Right atrium auricular region (tissue), 2 donors: Measurements from ENCODE around the gene SLC25A21. TPM values are rescaled to one million over a fixed set of nuclear protein-coding genes. Genes with fewer than 3 reads are reported as not detected.

ENCODE experiments used
- DNase-seq: peaks from one replicate; pipeline ENCODE4 v3.0.0-alpha.2; 2019; ENCODE audit warnings: low spot score
- H3K27ac ChIP-seq, 2 donors: fragments of 200-600 bp; sonication (generic); 1 replicate in 1 of 2; 2 replicates in 1 of 2; pipeline ENCODE4 v1.5.1; 2016 to 2019
- H3K27me3 ChIP-seq, 2 donors: fragments of 200-600 bp; sonication (generic); one replicate each; pipeline versions ENCODE4 v1.5.1 to v1.6.0; 2017 to 2019
- H3K36me3 ChIP-seq: fragments of 200-600 bp; sonication (generic); one replicate; pipeline ENCODE4 v1.5.1; 2016
- H3K4me1 ChIP-seq, 2 donors: fragments of 200-600 bp; sonication (generic); one replicate each; pipeline versions ENCODE4 v1.5.1 to v1.6.0; 2017 to 2019
- H3K4me3 ChIP-seq, 2 donors: fragments of 200-600 bp; sonication (generic); 1 replicate in 1 of 2; 2 replicates in 1 of 2; pipeline ENCODE4 v1.5.1; 2017 to 2019; ENCODE audit warnings: mild to moderate bottlenecking in 1 of 2, moderate library complexity in 1 of 2
- H3K9me3 ChIP-seq, 2 donors: fragments of 200-600 bp; sonication (generic); one replicate each; pipeline ENCODE4 v1.5.1; 2019
- total RNA-seq, 2 donors: library from RNA; depleted of rRNA; stranded (reverse); fragments of >200 nt; gene quantifications; one replicate each; pipeline ENCODE4 v1.1.0, GENCODE V29; 2016
- TF ChIP-seq, protein P1 (sequence below), 2 donors: fragments of 200-600 bp; sonication (generic); IDR thresholded peaks; one replicate each; pipeline ENCODE4 v1.5.1; 2019; ENCODE audit warnings: antibody characterized with exemption in 2 of 2

Gene SLC25A21
- total RNA-seq, 2 donors from 2014 or later = 0.55 to 0.93 TPM

DNA sequence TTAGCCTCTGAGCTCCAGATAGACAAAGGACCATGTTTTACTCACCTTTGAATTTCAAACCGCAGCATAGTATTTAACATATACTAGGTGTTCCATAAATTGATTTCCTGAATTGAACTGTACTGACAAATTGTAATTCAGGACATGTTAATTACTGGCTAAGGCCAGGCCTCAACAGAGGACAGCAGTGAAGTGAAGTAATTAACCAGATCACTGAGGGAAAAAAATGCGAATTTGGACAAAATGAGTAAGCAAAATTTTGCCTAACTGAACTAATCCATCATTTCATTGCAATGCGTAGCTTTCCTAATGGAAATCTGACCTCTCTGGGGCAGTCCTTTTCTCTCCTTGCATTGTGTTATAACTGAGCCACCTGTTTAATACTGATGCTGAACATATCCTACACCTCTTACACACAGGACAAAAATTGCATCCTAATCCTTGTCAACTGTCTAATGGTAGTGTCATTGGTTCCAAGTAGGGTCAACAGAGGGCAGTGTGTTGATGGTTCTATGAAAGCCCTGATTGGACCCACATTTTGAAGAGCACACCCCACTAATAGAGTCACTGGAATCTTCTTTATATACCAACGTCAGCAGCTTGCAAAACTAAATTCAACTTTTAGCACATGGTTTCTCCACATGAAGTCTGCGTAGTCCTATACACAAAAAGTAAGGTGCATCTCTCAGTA, 148.4 kb downstream of the SLC25A21 start:
- no peaks in the 10 kb centered on the region for H3K36me3 ChIP-seq
- H3K4me1 ChIP-seq = peaks cover 0 to 5% of the 10 kb centered on the region in 2 donors
- TF ChIP-seq, protein P1, sequence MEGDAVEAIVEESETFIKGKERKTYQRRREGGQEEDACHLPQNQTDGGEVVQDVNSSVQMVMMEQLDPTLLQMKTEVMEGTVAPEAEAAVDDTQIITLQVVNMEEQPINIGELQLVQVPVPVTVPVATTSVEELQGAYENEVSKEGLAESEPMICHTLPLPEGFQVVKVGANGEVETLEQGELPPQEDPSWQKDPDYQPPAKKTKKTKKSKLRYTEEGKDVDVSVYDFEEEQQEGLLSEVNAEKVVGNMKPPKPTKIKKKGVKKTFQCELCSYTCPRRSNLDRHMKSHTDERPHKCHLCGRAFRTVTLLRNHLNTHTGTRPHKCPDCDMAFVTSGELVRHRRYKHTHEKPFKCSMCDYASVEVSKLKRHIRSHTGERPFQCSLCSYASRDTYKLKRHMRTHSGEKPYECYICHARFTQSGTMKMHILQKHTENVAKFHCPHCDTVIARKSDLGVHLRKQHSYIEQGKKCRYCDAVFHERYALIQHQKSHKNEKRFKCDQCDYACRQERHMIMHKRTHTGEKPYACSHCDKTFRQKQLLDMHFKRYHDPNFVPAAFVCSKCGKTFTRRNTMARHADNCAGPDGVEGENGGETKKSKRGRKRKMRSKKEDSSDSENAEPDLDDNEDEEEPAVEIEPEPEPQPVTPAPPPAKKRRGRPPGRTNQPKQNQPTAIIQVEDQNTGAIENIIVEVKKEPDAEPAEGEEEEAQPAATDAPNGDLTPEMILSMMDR (IDR thresholded peaks at IDR 0.05) = no peak
- no peaks in the 10 kb centered on the region for H3K27me3 ChIP-seq
- H3K9me3 ChIP-seq = no peaks in the 10 kb centered on the region
- H3K4me3 ChIP-seq = no peak overlapping the region
- no peak for DNase-seq
- H3K27ac ChIP-seq = no peak overlapping the region

GRCh38 chr14:37021390-37021789, 151.0 kb downstream of the SLC25A21 start:
- Histone ChIP-seq H3K4me3 (no peak overlapping the region), H3K36me3 (no peaks in the 10 kb centered on the region), H3K27ac (no peak overlapping the region), H3K4me1 (peaks cover 0 to 5% of the 10 kb centered on the region in 2 donors), H3K27me3 (no peaks in the 10 kb centered on the region), H3K9me3 (no peaks in the 10 kb centered on the region)
- DNase-seq = no peak
- TF ChIP-seq, protein P1 (IDR thresholded peaks at IDR 0.05) = no peak

DNA sequence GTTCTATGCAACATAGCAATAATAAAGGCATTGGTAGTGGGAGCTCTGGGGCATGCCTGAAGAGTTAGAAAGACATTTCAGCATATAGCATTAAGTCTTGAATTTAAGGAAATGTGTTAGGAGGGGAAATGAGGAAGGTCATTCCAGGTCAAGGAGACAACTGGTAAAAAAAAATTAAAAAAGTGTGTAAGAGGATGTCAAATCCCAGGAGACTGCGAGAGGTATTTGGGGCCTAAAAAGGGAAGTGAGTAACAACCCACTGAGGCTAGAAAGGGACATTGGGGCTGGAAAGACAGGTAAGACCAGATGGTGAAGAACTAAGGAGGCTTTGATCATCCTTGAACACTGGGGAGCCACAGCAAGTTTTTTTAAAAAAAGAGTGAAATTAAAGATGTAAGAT, 152.9 kb downstream of the SLC25A21 start:
- Histone ChIP-seq H3K4me3 (no peak overlapping the region), H3K27ac (no peak overlapping the region), H3K27me3 (no peaks in the 10 kb centered on the region), H3K4me1 (no peaks in the 10 kb centered on the region), H3K36me3 (no peaks in the 10 kb centered on the region), H3K9me3 (no peaks in the 10 kb centered on the region)
- TF ChIP-seq, protein P1 (IDR thresholded peaks at IDR 0.05) = no peak
- DNase-seq = no peak

GRCh38 chr14:37018571-37019240, 153.7 kb downstream of the SLC25A21 start:
- H3K36me3 ChIP-seq = no peaks in the 10 kb centered on the region
- no peak overlapping the region for H3K27ac ChIP-seq
- no peaks in the 10 kb centered on the region for H3K9me3 ChIP-seq
- no peak overlapping the region for H3K4me3 ChIP-seq
- DNase-seq = no peak
- H3K27me3 ChIP-seq = no peaks in the 10 kb centered on the region
- TF ChIP-seq, protein P1 (IDR thresholded peaks at IDR 0.05) = no peak
- H3K4me1 ChIP-seq = no peaks in the 10 kb centered on the region

GRCh38 chr14:37013078-37013477, 159.3 kb downstream of the SLC25A21 start:
- TF ChIP-seq, protein P1 (IDR thresholded peaks at IDR 0.05) = no peak
- Histone ChIP-seq H3K36me3 (no peaks in the 10 kb centered on the region), H3K27ac (no peak overlapping the region), H3K27me3 (no peaks in the 10 kb centered on the region), H3K4me3 (no peak overlapping the region), H3K4me1 (no peaks in the 10 kb centered on the region), H3K9me3 (no peaks in the 10 kb centered on the region)
- DNase-seq = no peak
